AG10803 (cell line): ENCODE measurements around the gene SCRN1.
"Not testable (repeated sequence)": the region's sequence is repeated elsewhere in the genome, so short reads cannot be mapped to it uniquely, and the experiment has no call there.

Source experiments
- DNase-seq: peaks from one replicate; pipeline ENCODE4 v3.0.0; 2010; ENCODE audit warnings: low read depth
- H3K4me3 ChIP-seq: 2 replicates; pipeline ENCODE4 v1.5.1; 2011; ENCODE audit warnings: mild to moderate bottlenecking, low read length, control low read depth
- TF ChIP-seq, protein P1 (sequence below): conservative IDR thresholded peaks from 2 replicates; pipeline ENCODE4 v1.5.1; 2011; ENCODE audit warnings: mild to moderate bottlenecking, low read length, control low read depth, inconsistent platforms

Gene SCRN1

DNA sequence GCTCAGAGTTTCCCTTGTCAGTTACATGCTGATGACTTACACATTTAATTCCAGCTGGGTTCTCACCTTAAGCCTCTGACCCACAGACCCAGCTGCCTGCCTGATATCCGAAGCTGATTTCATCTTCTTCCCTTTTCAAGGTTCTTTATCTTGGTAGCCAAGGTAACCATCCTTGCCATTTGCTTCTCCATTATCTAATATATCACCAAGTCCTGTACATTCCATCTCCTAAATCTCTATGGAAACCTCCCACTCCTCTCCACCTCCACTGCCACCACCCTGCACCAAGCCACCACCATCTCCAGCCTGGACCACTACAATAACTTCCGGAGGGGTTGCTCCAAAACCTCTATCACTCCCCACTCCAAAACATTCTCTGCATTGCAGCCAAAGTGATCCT lies 19.9 kb downstream of the SCRN1 start:
- no peak overlapping the region for H3K4me3 ChIP-seq
- DNase-seq, result no peak
- TF ChIP-seq, protein P1, sequence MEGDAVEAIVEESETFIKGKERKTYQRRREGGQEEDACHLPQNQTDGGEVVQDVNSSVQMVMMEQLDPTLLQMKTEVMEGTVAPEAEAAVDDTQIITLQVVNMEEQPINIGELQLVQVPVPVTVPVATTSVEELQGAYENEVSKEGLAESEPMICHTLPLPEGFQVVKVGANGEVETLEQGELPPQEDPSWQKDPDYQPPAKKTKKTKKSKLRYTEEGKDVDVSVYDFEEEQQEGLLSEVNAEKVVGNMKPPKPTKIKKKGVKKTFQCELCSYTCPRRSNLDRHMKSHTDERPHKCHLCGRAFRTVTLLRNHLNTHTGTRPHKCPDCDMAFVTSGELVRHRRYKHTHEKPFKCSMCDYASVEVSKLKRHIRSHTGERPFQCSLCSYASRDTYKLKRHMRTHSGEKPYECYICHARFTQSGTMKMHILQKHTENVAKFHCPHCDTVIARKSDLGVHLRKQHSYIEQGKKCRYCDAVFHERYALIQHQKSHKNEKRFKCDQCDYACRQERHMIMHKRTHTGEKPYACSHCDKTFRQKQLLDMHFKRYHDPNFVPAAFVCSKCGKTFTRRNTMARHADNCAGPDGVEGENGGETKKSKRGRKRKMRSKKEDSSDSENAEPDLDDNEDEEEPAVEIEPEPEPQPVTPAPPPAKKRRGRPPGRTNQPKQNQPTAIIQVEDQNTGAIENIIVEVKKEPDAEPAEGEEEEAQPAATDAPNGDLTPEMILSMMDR, result no peak

DNA sequence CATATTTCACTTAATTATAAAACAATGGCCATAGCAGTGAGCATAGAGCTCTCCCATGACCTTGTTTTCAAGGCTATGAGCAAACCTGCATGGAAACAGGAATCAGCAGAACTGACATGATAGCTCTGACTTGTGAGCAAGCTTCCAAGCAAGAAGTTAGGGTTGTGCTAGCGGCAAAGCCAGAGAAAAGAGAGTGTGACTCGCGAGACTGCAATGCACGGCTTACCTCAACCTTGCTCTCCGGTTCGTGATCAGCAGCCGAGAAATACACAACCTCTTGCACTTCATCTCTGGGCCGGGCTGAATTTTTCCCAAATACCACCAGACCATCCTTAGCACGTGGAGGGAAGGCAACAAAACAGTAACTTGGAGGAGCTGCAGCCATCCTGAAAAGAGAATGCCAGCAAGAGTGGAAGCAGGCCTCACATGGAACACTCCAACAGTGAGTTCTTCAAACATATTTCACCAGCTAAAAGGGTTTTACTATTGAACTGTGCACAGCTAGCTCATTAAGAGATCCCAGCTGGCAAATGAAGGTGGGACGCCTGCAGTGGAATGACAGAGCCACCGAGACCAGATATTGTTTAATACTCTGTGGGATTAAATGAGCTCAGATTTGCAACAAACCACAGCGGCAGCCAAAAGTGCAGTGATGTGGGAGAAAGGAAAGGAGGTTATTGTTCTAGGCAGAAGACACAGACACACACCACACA lies 20.8 kb downstream of the SCRN1 start:
- peak; percentile 46 for DNase-seq
- no peak overlapping the region for H3K4me3 ChIP-seq
- TF ChIP-seq, protein P1, result no peak

DNA sequence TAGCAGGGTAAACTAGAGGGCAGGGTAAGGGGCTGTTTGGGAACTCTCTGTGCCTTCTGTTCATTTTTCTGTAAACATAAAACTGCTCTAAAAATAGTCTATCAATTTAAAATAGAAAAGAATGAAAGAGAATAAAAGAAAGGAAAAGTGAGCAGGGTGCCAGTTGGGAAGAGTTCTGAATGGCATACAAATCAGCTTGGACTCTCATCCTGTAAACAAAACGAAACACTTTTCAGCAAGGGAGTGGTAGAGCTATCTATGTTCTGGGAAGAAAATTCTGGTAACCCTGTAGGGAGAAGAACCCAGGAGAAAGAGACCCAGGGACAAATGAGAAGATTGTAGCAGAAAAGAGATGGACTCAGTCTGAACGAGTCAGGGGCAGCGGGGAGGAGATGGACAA lies 24.6 kb downstream of the SCRN1 start:
- H3K4me3 ChIP-seq, result no peak overlapping the region
- DNase-seq, result no peak
- TF ChIP-seq, protein P1, result no peak

DNA sequence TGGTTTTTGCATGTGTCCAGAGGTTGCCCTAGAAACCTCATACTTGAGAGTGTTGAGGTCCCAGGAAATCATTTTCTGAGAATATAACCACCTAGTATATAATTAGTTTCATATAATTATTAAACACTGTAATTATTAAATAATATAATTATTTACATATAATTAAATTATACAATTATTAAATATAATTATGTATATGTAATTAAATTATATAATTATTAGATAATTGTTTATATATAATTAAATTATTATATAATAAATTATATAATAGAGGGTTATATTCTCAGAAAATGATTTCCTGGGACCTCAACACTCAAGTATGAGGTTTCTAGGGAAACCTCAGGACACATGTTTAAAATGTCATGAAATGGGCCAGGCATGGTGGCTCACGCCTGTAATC lies 27.6 kb downstream of the SCRN1 start:
- TF ChIP-seq, protein P1, result no peak
- H3K4me3 ChIP-seq, result no peak overlapping the region
- DNase-seq, result no peak

DNA sequence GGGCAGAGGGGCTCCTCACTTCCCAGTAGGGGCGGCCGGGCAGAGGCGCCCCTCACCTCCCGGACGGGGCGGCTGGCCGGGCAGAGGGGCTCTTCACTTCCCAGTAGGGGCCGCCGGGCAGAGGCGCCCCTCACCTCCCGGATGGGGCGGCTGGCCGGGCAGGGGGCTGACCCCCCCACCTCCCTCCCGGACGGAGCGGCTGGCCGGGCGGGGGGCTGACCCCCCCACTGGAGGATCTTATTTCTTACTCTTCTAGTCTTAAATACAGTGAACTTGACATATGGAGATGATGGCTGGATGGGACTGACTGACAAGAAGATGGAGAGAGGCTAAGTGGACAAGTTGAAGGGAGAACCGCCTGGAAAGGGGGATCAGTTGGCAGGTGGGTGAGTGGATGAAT lies 28.0 kb downstream of the SCRN1 start:
- not testable (repeated sequence) for H3K4me3 ChIP-seq, DNase-seq

DNA sequence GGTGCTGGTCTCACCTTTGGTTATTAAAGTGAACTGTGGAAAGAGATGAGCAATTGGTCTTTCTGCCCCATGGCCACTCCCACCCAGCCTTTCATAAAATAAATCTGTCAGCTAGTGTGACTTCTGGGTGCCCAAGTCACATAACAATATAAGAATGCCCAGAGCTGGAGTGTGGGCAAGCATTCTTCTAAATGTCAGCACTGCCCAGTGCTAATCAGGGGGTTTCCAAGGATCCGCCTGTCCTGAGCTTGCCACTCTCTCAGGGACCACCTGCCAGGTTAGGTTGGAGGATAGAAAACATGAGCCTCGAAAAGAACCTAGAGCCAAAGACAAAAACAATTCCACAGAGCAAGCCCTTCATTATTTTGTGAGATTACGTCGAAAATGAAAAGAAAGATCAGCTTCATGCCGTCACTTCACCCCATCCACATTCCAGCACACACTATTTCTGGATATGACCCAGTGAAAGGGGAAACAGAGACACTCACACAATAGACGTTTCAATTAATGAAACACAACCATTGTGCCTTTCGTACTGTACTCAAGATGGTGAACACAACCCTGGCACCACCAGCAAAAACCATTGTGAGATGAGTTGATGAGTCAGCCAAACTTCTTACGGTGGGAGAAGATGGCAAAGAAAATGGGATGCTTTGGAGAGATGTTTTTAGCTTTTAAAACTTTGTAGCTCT lies 30.8 kb downstream of the SCRN1 start:
- DNase-seq, result no peak
- TF ChIP-seq, protein P1, result no peak
- H3K4me3 ChIP-seq, result no peak overlapping the region

DNA sequence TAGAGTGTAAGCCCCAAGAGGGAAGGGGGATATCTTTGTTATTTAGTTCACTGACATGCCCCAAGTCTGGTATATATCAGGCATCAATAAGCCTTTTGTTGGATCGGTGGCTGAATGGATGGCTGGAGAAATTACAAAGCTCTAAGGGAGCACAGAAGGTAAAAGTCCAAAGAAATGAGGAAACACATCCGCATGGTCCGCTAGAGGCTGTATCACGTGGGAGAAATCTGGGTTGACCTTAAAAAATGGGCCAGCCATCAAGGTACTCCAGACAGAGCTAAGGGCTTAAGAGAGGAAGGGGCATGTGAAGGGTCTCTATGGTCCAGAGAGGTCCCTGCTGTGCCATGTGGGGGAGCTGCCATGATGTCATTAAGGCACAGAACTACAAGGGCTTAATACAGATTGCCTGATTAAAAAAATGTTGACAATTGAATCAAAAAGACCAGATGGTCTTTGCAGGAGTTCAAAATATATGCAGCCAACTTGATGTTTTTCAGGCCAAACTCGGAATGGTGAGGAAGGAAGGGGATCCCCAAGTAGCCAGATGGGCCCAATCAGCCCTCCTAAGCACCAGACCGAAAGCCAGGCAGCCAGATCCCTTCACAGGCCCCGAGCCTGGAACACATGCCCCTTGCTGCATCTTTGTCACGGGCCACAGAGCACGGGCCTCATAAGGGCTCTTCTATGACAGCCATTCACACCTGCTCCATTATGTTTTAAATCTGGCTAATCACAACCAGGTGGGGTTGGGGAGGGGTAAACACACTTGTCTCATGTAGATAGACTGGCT lies 31.9 kb downstream of the SCRN1 start:
- DNase-seq, result no peak
- H3K4me3 ChIP-seq, result no peak overlapping the region
- TF ChIP-seq, protein P1, result no peak
